Esophagus squamous epithelium (tissue), 5 donors: ENCODE results near the gene POU2F1. TPM values are rescaled to one million over a fixed set of nuclear protein-coding genes. Genes with fewer than 3 reads are reported as not detected.

Experiments
- DNase-seq: peaks from one replicate; lab custom pipeline; 2025; lab: John Stamatoyannopoulos, UW
- H3K27ac ChIP-seq, 4 donors: fragments of 200-600 bp; sonication (generic); one replicate each; pipeline ENCODE4 v1.5.1; 2016 to 2019; ENCODE audit warnings: mild to moderate bottlenecking in 1 of 4
- H3K27me3 ChIP-seq, 4 donors: fragments of 200-600 bp; sonication (generic); 1 replicate in 3 of 4; 2 replicates in 1 of 4; pipeline versions ENCODE4 v1.5.1 to v1.6.0; 2017 to 2021; ENCODE audit warnings: antibody characterized with exemption in 1 of 4
- H3K36me3 ChIP-seq, 3 donors: fragments of 200-600 bp; sonication (generic); one replicate each; pipeline ENCODE4 v1.5.1; 2016 to 2019
- H3K4me1 ChIP-seq, 3 donors: fragments of 200-600 bp; sonication (generic); one replicate each; pipeline ENCODE4 v1.5.1; 2017 to 2019
- H3K4me3 ChIP-seq, 4 donors: fragments of 200-600 bp; sonication (generic); 1 replicate in 3 of 4; 2 replicates in 1 of 4; pipeline ENCODE4 v1.5.1; 2016 to 2019; ENCODE audit warnings: mild to moderate bottlenecking in 2 of 4, moderate library complexity in 1 of 4
- H3K9me3 ChIP-seq, 3 donors: fragments of 200-600 bp; sonication (generic); one replicate each; pipeline ENCODE4 v1.5.1; 2016 to 2019
- POLR2A ChIP-seq, 4 donors: fragments of 450-650 bp; IDR thresholded peaks; one replicate each; pipeline ENCODE4 v1.6.1; 2017; ENCODE audit warnings: antibody characterized with exemption in 4 of 4, mild to moderate bottlenecking in 4 of 4, moderate library complexity in 3 of 4
- WGBS, 2 donors: methylation state at CpG; one replicate each; pipeline ENCODE4 v1.1.5; 2018; 5-methylcytosine and 5-hydroxymethylcytosine counted together
- intact Hi-C: fragments of 100-400 bp; cut with DNase I; formaldehyde crosslinking; loops from one replicate; pipeline ENCODE4 v1.15.0; 2022
- total RNA-seq, 4 donors: library from RNA; depleted of rRNA; stranded (reverse); fragments of >200 nt; gene quantifications; one replicate each; pipeline ENCODE4 v1.1.0, GENCODE V29; 2016
- TF ChIP-seq, protein P1 (sequence below), 6 experiments: fragments of 450-650 bp in 4 of 6; fragments of 200-600 bp in 2 of 6; sonication (generic) in 2 of 6; IDR thresholded peaks; one replicate each; pipeline ENCODE4 v1.5.1; 2016 to 2019; ENCODE audit warnings: antibody characterized with exemption in 6 of 6, mild to moderate bottlenecking in 4 of 6, moderate library complexity in 4 of 6
- donor health status: DM: yes; HTN: yes; CAD: no.

POU2F1 gene
- total RNA-seq, 4 donors from 2014 or later: 7.8 to 10.5 (median 9.2) TPM

DNA sequence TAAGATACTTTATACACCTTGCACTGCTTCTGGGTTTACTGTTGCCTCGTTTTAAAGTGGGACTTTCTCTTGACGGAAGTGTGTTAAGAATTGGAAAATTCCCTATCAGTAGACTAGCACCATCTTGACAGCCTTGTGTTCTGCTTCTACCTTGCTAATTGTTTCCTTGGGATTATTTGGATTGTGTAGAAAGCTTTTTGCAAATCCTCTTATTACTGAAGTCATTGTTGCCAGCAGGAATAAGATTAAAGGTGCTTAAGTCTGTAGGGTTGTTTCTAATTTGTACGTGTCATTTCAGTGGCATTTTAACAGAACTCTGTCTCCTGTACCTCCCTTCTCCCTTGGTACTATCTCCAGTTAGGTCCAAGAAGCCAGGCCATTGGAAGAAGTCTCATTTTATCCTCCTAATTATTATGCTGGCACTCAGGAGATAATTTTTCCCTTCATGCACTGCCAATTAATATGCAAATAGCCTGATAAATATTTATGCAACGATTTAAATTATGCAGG is 107.7 kb downstream of the POU2F1 start:
- no peak overlapping the region for H3K27ac ChIP-seq
- intact Hi-C loops: no loop called here
- peaks cover 0 to 10% (median 6%) of the 10 kb centered on the region in 3 donors for H3K4me1 ChIP-seq
- H3K27me3 ChIP-seq: no peaks in the 10 kb centered on the region
- WGBS, 2 donors: 41 to 58% methylated on average over 4 of the region's 4 CpGs
- H3K9me3 ChIP-seq: peaks cover 0 to 8% (median 5%) of the 10 kb centered on the region in 3 donors
- H3K36me3 ChIP-seq: peaks cover 0 to 23% (median 0%) of the 10 kb centered on the region in 3 donors
- DNase-seq: no peak
- TF ChIP-seq POLR2A (IDR thresholded peaks at IDR 0.05): no peak
- TF ChIP-seq, protein P1, sequence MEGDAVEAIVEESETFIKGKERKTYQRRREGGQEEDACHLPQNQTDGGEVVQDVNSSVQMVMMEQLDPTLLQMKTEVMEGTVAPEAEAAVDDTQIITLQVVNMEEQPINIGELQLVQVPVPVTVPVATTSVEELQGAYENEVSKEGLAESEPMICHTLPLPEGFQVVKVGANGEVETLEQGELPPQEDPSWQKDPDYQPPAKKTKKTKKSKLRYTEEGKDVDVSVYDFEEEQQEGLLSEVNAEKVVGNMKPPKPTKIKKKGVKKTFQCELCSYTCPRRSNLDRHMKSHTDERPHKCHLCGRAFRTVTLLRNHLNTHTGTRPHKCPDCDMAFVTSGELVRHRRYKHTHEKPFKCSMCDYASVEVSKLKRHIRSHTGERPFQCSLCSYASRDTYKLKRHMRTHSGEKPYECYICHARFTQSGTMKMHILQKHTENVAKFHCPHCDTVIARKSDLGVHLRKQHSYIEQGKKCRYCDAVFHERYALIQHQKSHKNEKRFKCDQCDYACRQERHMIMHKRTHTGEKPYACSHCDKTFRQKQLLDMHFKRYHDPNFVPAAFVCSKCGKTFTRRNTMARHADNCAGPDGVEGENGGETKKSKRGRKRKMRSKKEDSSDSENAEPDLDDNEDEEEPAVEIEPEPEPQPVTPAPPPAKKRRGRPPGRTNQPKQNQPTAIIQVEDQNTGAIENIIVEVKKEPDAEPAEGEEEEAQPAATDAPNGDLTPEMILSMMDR (IDR thresholded peaks at IDR 0.05): no peak
- H3K4me3 ChIP-seq: no peak overlapping the region

GRCh38 chr1:167328816-167329483 is 108.3 kb downstream of the POU2F1 start:
- DNase-seq: no peak
- Histone ChIP-seq H3K27me3 (no peaks in the 10 kb centered on the region), H3K36me3 (peaks cover 0 to 17% (median 0%) of the 10 kb centered on the region in 3 donors), H3K27ac (no peak overlapping the region), H3K4me3 (peak overlapping the region in 1 of 4 donors; percentile 4), H3K9me3 (peaks cover 0 to 3% (median 0%) of the 10 kb centered on the region in 3 donors), H3K4me1 (peaks cover 0 to 10% (median 6%) of the 10 kb centered on the region in 3 donors)
- WGBS, 2 donors: 72% methylated on average over 8 of the region's 8 CpGs
- intact Hi-C loops: no loop called here
- no peak for TF ChIP-seq POLR2A (IDR thresholded peaks at IDR 0.05)
- TF ChIP-seq, protein P1 (IDR thresholded peaks at IDR 0.05): no peak

- intact Hi-C loops: no loop called here
- WGBS, 2 donors: 74 to 78% methylated on average over 1 of the region's 1 CpG
- no peak for TF ChIP-seq POLR2A (IDR thresholded peaks at IDR 0.05)
- TF ChIP-seq, protein P1 (IDR thresholded peaks at IDR 0.05): no peak
Observed at GRCh38 chr1:167330601-167331293, 110.1 kb downstream of the POU2F1 start.

GRCh38 chr1:167331650-167332049 is 111.0 kb downstream of the POU2F1 start:
- intact Hi-C loops: no loop called here
- Histone ChIP-seq H3K9me3 (no peaks in the 10 kb centered on the region), H3K27ac (no peak overlapping the region), H3K27me3 (no peaks in the 10 kb centered on the region), H3K4me3 (no peak overlapping the region), H3K4me1 (peaks cover 0 to 10% (median 6%) of the 10 kb centered on the region in 3 donors), H3K36me3 (peaks cover 0 to under 1% (median 0%) of the 10 kb centered on the region in 3 donors)
- DNase-seq: no peak
- 64 to 68% methylated on average over 2 of the region's 2 CpGs for WGBS, 2 donors
- TF ChIP-seq, protein P1 (IDR thresholded peaks at IDR 0.05): no peak
- TF ChIP-seq POLR2A (IDR thresholded peaks at IDR 0.05): no peak

More at GRCh38 chr1:167330601-167331293, 110.1 kb downstream of the POU2F1 start:
- Histone ChIP-seq H3K9me3 (no peaks in the 10 kb centered on the region), H3K27me3 (no peaks in the 10 kb centered on the region), H3K4me1 (peaks cover 0 to 10% (median 6%) of the 10 kb centered on the region in 3 donors), H3K27ac (no peak overlapping the region), H3K4me3 (no peak overlapping the region), H3K36me3 (no peaks in the 10 kb centered on the region)
- no peak for DNase-seq

DNA sequence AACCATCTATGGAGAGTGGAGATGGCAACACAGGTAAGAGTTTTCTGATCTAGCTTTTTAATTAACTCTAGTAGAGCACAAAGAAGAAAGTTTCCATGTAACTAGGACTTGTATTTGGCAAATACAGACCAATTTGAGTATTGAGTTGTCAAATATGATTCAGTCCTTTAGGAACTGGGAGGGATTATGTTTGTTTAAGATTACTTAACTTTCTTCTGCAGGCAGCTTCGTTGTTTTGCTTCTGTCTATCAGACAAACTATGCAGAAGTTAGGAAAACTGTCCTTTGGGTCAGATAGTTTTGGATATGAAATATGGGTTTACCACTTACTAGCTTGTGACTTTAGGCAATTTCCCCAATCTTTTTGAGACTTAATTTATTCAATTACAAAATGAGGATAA is 111.8 kb downstream of the POU2F1 start:
- WGBS, 2 donors: 0% methylated on average over 1 of the region's 1 CpG
- H3K36me3 ChIP-seq: peaks cover 0 to 10% (median 0%) of the 10 kb centered on the region in 3 donors
- H3K4me3 ChIP-seq: no peak overlapping the region
- H3K4me1 ChIP-seq: peaks cover 0 to 10% (median 6%) of the 10 kb centered on the region in 3 donors
- H3K27me3 ChIP-seq: no peaks in the 10 kb centered on the region
- intact Hi-C loops: no loop called here
- H3K27ac ChIP-seq: no peak overlapping the region
- TF ChIP-seq, protein P1 (IDR thresholded peaks at IDR 0.05): no peak
- no peak for TF ChIP-seq POLR2A (IDR thresholded peaks at IDR 0.05)
- H3K9me3 ChIP-seq: peaks cover 0 to 6% (median 3%) of the 10 kb centered on the region in 3 donors
- DNase-seq: no peak
